GM12891 (cell line): ENCODE results near the gene C5orf22.
"Not testable (repeated sequence)": the region's sequence is repeated elsewhere in the genome, so short reads cannot be mapped to it uniquely, and the experiment has no call there.

Experiments
- PAX5 ChIP-seq: IDR thresholded peaks from 2 replicates; pipeline ENCODE4 v1.6.1; 2011; ENCODE audit warnings: low read length, moderate library complexity, mild to moderate bottlenecking; ENCODE audit not compliant: insufficient read depth, severe bottlenecking
- POLR2A ChIP-seq: IDR thresholded peaks from 2 replicates; pipeline ENCODE4 v1.6.1; 2011; ENCODE audit warnings: low read depth, low read length, control low read depth
- POLR2AphosphoS5 ChIP-seq: IDR thresholded peaks from 2 replicates; pipeline ENCODE4 v1.6.1; 2011; ENCODE audit warnings: low read depth, low read length, control low read depth
- POU2F2 ChIP-seq: IDR thresholded peaks from 2 replicates; pipeline ENCODE4 v1.6.1; 2011; ENCODE audit warnings: low read depth, mild to moderate bottlenecking, control low read depth, low read length, moderate library complexity

GRCh38 chr5:31566362-31566761, 34.3 kb downstream of the C5orf22 start:
- not testable (repeated sequence) for TF ChIP-seq POLR2A, POLR2AphosphoS5, PAX5, POU2F2
